GM10266 (cell line): ENCODE measurements around the gene MIEF2.

Source experiments
- DNase-seq: peaks from one replicate; pipeline ENCODE4 v3.0.0; 2012; ENCODE audit errors: extremely low spot score
- CTCF ChIP-seq: IDR thresholded peaks from 2 replicates; pipeline ENCODE4 v1.5.1; 2012; ENCODE audit warnings: mild to moderate bottlenecking, low read depth; ENCODE audit not compliant: control insufficient read depth, insufficient read depth; ENCODE audit errors: missing control alignments

Gene MIEF2

GRCh38 chr17:18225121-18225641 lies 35.3 kb upstream of the MIEF2 start, which contains the start of gene LLGL1:
LLGL1 (plus strand) TSS chr17:18225635; CDS start chr17:18225683, 48 bp downstream.
- DNase-seq = peak; percentile 100

GRCh38 chr17:18225642-18226283 lies 34.7 kb upstream of the MIEF2 start:
- no peak for TF ChIP-seq CTCF
- DNase-seq = no peak

More at GRCh38 chr17:18225121-18225641, 35.3 kb upstream of the MIEF2 start, which contains the start of gene LLGL1:
- no peak for TF ChIP-seq CTCF

- no peak for DNase-seq
- no peak for TF ChIP-seq CTCF
Observed at GRCh38 chr17:18226284-18226945, 34.0 kb upstream of the MIEF2 start.

- no peak for DNase-seq
- TF ChIP-seq CTCF = no peak
Observed at GRCh38 chr17:18227635-18228034, 32.8 kb upstream of the MIEF2 start.

- TF ChIP-seq CTCF = no peak
- no peak for DNase-seq
Observed at GRCh38 chr17:18228176-18228682, 32.2 kb upstream of the MIEF2 start.

GRCh38 chr17:18229254-18229653 lies 31.2 kb upstream of the MIEF2 start:
- no peak for TF ChIP-seq CTCF
- DNase-seq = no peak

- DNase-seq = no peak
- TF ChIP-seq CTCF = no peak
Observed at GRCh38 chr17:18229771-18230170, 30.7 kb upstream of the MIEF2 start.
